Kidney (tissue), 14 donors: Measurements from ENCODE around the gene HGF. TPM values are rescaled to one million over a fixed set of nuclear protein-coding genes. Genes with fewer than 3 reads are reported as not detected.

Experiments
- DNase-seq, 5 donors: peaks; one replicate each; pipeline ENCODE4 v3.0.0-alpha.2; 2013 to 2020
- FAIRE-seq: peaks from 2 replicates; lab custom pipeline; 2012; peaks lifted over from hg19 to GRCh38; lab: Jason Lieb, UNC
- H3K27ac ChIP-seq, 2 donors: one replicate each; pipeline ENCODE4 v1.7.0; 2013; ENCODE audit warnings: low read depth in 2 of 2, low read length in 2 of 2, inconsistent platforms in 1 of 2
- H3K27me3 ChIP-seq: one replicate; pipeline ENCODE4 v1.7.1; 2013; ENCODE audit warnings: low read length, inconsistent platforms; ENCODE audit not compliant: control insufficient read depth, insufficient read depth
- H3K36me3 ChIP-seq, 3 donors: one replicate each; pipeline versions ENCODE4 v1.7.0 to v1.7.1; 2013; ENCODE audit warnings: low read length in 3 of 3, control low read depth in 1 of 3, inconsistent platforms in 1 of 3; ENCODE audit not compliant: insufficient read depth in 3 of 3, control insufficient read depth in 2 of 3
- H3K4me1 ChIP-seq, 3 donors: one replicate each; pipeline versions ENCODE4 v1.7.0 to v1.7.1; 2013; ENCODE audit warnings: low read length in 3 of 3, inconsistent platforms in 1 of 3, low read depth in 1 of 3; ENCODE audit not compliant: control insufficient read depth in 2 of 3, insufficient read depth in 2 of 3
- H3K4me3 ChIP-seq, 3 donors: one replicate each; pipeline versions ENCODE4 v1.7.0 to v1.8.1; 2013; ENCODE audit warnings: low read length in 3 of 3, control low read depth in 1 of 3, inconsistent platforms in 1 of 3
- H3K9ac ChIP-seq, 3 donors: one replicate each; pipeline versions ENCODE4 v1.7.0 to v1.7.1; 2013; ENCODE audit warnings: low read length in 3 of 3, control low read depth in 1 of 3, inconsistent platforms in 1 of 3
- H3K9me3 ChIP-seq, 3 donors: one replicate each; pipeline versions ENCODE4 v1.7.0 to v1.7.1; 2013; ENCODE audit warnings: low read length in 3 of 3, control low read depth in 1 of 3, inconsistent platforms in 1 of 3; ENCODE audit not compliant: control insufficient read depth in 2 of 3, insufficient read depth in 1 of 3
- intact Hi-C: fragments of 100-400 bp; cut with DNase I; formaldehyde crosslinking; loops from one replicate; pipeline ENCODE4 v1.11.1; 2022
- polyA plus RNA-seq: library from polyadenylated mRNA; stranded (reverse); fragments of 350-450 nt; fragmentation: Illumina TruSeq; extraction: RNeasy Lipid Tissue Mini Kit (QIAGEN cat#74804); gene quantifications from one replicate; pipeline ENCODE4 v1.2.3, GENCODE V29; 2014; ENCODE audit warnings: low read depth, low replicate concordance; ENCODE audit not compliant: insufficient read depth
- total RNA-seq: library from RNA; stranded (reverse); fragmentation: NEBNext Ultra II Directional; extraction: Animal tissue kit (Norgen Biotek cat#: 25700); gene quantifications from one replicate; pipeline ENCODE4 v1.2.1, GENCODE V29; 2021
- TF ChIP-seq, protein P1 (sequence below): IDR thresholded peaks from 3 replicates; pipeline ENCODE4 v1.5.1; 2012; ENCODE audit warnings: mild to moderate bottlenecking, moderate library complexity, borderline replicate concordance; ENCODE audit not compliant: insufficient read depth; ENCODE audit errors: extremely low read depth
- donor health status: control.
- donor health status: control.
- donor health status: control.
- donor health status: control.
- donor health status: control.
- donor health status: DM: yes; HTN: yes; CAD: no.
- donor health status: Normal renal cell carcinoma (clear cell type).

HGF gene
- total and polyA plus RNA-seq, 2 donors from 2014 or later = 2.6 to 23.8 TPM

DNA sequence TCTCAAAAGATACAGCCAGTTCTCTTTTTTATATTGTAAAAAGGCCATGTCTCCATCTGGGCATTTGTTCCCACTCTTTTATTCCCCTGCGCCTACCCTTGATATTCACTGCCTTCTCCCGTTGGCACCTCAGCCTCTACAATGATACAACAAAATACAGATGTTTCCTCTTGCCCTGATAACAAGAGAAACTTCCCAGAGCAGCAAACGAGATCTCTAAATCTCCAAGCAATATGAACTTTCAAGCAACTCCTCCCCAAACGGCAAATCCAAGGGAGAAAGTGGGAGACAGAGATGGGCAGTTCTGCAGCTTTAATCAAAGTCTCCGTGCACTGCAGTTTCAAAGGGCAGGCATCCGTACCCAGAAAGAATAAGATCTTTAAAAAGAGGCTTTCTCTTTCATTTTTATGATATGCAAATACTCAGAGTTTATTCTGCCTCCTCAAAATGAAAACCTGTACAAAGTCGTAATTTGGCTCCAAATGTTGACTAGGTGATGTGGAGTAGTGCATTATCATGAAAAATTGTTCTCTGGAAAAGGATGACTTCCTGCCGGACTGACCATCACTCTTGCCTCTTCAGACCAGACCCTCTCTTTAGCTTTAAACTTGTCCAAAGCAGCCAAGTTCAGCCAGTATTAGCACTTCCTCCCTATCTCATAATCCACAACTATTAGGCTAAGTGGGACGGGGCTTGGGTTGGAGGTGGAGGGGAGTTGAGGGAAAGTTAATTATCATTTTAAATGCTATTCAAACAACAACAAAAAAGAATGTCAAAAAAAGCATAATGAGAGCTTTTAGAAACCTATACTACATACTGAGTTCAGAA lies 682 bp downstream of the HGF start:
- intact Hi-C loops = no loop called here
- H3K4me3 ChIP-seq = peak overlapping the region; percentile 8 to 69 (median 46)
- DNase-seq = peak in 1 of 5 donors; percentile 32
- no peaks in the 10 kb centered on the region for H3K9me3 ChIP-seq
- no peak for FAIRE-seq
- H3K36me3 ChIP-seq = no peaks in the 10 kb centered on the region
- H3K27ac ChIP-seq = peak overlapping the region in 1 of 2 donors; percentile 69
- peak overlapping the region in 2 of 3 donors; percentile 41 to 43 for H3K9ac ChIP-seq
- H3K4me1 ChIP-seq = no peaks in the 10 kb centered on the region
- H3K27me3 ChIP-seq = no peaks in the 10 kb centered on the region
- TF ChIP-seq, protein P1, sequence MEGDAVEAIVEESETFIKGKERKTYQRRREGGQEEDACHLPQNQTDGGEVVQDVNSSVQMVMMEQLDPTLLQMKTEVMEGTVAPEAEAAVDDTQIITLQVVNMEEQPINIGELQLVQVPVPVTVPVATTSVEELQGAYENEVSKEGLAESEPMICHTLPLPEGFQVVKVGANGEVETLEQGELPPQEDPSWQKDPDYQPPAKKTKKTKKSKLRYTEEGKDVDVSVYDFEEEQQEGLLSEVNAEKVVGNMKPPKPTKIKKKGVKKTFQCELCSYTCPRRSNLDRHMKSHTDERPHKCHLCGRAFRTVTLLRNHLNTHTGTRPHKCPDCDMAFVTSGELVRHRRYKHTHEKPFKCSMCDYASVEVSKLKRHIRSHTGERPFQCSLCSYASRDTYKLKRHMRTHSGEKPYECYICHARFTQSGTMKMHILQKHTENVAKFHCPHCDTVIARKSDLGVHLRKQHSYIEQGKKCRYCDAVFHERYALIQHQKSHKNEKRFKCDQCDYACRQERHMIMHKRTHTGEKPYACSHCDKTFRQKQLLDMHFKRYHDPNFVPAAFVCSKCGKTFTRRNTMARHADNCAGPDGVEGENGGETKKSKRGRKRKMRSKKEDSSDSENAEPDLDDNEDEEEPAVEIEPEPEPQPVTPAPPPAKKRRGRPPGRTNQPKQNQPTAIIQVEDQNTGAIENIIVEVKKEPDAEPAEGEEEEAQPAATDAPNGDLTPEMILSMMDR = no peak

DNA sequence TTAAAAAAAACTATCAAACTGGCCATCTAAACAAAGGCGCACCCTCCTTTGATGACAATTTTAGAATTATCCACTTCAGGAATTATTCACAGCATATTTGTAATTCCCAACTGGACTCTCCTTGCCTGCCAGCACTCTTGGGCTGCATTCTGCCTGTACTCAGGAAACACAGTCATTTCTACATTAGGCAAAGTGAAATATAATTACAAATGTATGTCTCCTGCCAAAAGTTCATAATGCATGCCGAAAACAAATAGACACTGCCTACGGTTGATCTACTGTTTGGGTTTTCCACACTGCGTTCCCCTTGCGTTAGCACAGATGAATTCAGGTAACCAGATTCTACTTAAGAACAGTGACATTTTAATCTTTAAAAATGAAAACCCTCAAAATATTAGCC lies 1.9 kb downstream of the HGF start:
- FAIRE-seq (no peak), DNase-seq (no peak)
- Histone ChIP-seq H3K27ac (no peak overlapping the region), H3K4me3 (peak overlapping the region in 2 of 3 donors; percentile 29 to 46), H3K9me3 (no peaks in the 10 kb centered on the region), H3K27me3 (no peaks in the 10 kb centered on the region), H3K36me3 (no peaks in the 10 kb centered on the region), H3K9ac (no peak overlapping the region), H3K4me1 (no peaks in the 10 kb centered on the region)
- TF ChIP-seq, protein P1 = no peak
- intact Hi-C loops = no loop called here

DNA sequence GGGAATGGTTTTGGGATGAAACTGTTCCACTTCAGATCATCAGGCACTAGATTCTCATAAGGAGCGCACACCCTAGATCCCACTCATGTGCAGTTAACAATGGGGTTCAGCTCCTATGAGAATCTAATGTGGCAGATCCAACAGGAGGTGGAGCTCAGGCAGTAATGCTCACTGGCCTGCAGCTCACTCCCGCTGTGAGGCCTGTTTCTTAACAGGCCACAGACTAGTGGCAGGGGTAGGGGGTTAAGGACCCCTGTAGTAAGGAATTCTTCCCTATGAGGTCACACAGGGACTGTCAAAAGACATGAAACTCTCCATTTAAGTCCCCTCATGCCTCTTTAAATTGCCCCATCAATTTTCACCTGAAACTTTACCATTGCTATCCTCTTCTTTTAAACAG lies 8.0 kb downstream of the HGF start:
- H3K9me3 ChIP-seq = no peaks in the 10 kb centered on the region
- intact Hi-C loops = no loop called here
- H3K27ac ChIP-seq = no peak overlapping the region
- FAIRE-seq (no peak), DNase-seq (no peak)
- H3K36me3 ChIP-seq = no peaks in the 10 kb centered on the region
- H3K4me3 ChIP-seq = no peak overlapping the region
- no peaks in the 10 kb centered on the region for H3K4me1 ChIP-seq
- H3K27me3 ChIP-seq = no peaks in the 10 kb centered on the region
- TF ChIP-seq, protein P1 = no peak
- no peak overlapping the region for H3K9ac ChIP-seq

DNA sequence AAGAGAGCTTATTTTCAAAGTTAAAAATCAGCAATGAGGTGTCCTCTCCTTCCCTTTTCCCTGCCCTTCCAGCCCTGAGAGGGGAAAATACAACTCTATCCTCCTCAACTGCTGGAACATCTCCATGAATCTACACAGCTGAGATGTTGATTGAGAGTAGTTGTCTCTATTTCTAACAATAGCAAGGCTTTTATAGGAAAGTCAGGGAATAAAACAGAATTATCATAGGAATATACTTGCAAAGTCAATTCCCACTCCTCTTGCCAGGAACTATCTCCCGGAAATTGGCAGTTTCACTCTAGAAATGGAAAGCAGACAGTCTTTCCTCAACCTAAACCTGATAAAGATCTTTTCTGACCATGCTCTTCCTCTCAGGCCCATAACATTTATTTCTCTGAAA lies 8.8 kb downstream of the HGF start:
- no peak for DNase-seq
- Histone ChIP-seq H3K27me3 (no peaks in the 10 kb centered on the region), H3K4me1 (no peaks in the 10 kb centered on the region), H3K36me3 (no peaks in the 10 kb centered on the region), H3K9me3 (no peaks in the 10 kb centered on the region), H3K9ac (no peak overlapping the region), H3K4me3 (no peak overlapping the region), H3K27ac (no peak overlapping the region)
- no peak for FAIRE-seq
- TF ChIP-seq, protein P1 = no peak
- intact Hi-C loops = no loop called here
